Measurements from ENCODE around the gene COQ4. TPM values are rescaled to one million over a fixed set of nuclear protein-coding genes. Genes with fewer than 3 reads are reported as not detected.
A peak's percentile ranks its signal among the peaks of the same experiment; 100 is the strongest.

Gene COQ4
- total RNA-seq (10 to 100 TPM; 12.8 to 31.4 TPM), polyA plus RNA-seq (10 to 100 TPM; 36.2 to 53.3 TPM)

DNA sequence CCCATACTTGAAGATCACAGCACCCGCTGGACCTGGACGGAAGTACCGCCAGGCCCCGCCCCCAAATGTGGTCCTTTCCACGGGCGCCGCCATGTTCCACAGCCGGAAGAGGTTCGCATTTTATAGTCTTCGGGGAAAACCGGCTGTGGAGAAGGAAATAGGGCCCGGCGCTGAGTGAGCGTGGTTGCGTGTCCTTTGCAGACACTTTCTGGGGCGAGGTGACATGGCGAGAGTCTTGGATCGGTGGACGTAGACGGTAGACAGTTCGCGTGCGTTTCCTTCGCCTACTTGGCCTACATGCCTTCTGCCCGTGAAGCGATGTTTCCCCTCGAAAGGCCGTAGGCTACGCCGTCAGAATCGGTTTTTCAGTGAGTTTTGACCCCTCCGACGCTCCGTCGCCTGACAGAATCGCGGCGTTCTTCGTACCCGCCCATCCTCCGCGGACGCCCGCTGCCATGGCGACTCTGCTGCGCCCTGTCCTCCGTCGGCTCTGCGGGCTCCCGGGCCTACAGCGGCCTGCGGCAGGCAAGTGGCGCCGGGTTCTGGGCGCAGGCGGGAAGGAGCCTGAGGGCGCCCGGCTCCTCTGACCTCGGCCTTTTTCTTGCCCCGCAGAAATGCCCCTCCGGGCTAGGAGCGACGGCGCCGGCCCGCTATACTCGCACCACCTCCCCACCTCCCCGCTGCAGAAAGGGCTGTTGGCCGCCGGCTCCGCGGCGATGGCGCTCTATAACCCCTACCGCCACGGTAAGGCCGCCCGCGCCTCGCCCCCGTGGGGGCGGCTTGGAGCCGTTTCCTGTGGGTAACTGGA is at the start of gene COQ4, which contains the start of gene TRUB2:
Gene COQ4 (plus strand): TSS at position 436 of the 808 bp plus-strand sequence. CDS start 20 bp downstream, at position 456.
Gene TRUB2 (minus strand): TSS at position 44 of the 808 bp plus-strand sequence. CDS start 39 bp downstream, at position 5.
- under 1% methylated on average over 83 of the region's 83 CpGs for WGBS
- H3K36me3 ChIP-seq (ENCODE audit: control insufficient read depth in 4 of 4, insufficient read depth in 3 of 4, low read depth in 1 of 4, low read length in 3 of 4) = peaks cover 0 to 15% (median 2%) of the 10 kb centered on the region in 4 donors
- peak within 1 kb of the TSS; percentile 69 to 89 (median 75) for H3K4me3 ChIP-seq (ENCODE audit: low read depth in 1 of 3, low read length in 3 of 3)
- H3K27me3 ChIP-seq (ENCODE audit: control insufficient read depth in 4 of 4, insufficient read depth in 4 of 4, low read length in 3 of 4) = no peaks in the 10 kb centered on the region
- H3K4me1 ChIP-seq (ENCODE audit: control insufficient read depth in 4 of 4, insufficient read depth in 4 of 4, low read length in 3 of 4) = peaks cover 9 to 38% (median 31%) of the 10 kb centered on the region in 4 donors
- peak within 1 kb of the TSS; percentile 87 to 93 for H3K27ac ChIP-seq (ENCODE audit: low read depth in 1 of 2, low read length in 2 of 2)
- peak within 1 kb of the TSS; percentile 21 to 88 for H3K9ac ChIP-seq (ENCODE audit: low read depth in 1 of 2, low read length in 2 of 2)
- H3K9me3 ChIP-seq (ENCODE audit: control insufficient read depth in 4 of 4, low read length in 3 of 4) = no peaks in the 10 kb centered on the region
- DNase-seq (ENCODE audit: low spot score) = peak; percentile 91
- TF ChIP-seq, protein P1, sequence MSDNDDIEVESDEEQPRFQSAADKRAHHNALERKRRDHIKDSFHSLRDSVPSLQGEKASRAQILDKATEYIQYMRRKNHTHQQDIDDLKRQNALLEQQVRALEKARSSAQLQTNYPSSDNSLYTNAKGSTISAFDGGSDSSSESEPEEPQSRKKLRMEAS (IDR thresholded peaks at IDR 0.05) = peak; percentile 99
- peak; percentile 74 for TF ChIP-seq NR2F2 (IDR thresholded peaks at IDR 0.05)
- TF ChIP-seq, protein P2, sequence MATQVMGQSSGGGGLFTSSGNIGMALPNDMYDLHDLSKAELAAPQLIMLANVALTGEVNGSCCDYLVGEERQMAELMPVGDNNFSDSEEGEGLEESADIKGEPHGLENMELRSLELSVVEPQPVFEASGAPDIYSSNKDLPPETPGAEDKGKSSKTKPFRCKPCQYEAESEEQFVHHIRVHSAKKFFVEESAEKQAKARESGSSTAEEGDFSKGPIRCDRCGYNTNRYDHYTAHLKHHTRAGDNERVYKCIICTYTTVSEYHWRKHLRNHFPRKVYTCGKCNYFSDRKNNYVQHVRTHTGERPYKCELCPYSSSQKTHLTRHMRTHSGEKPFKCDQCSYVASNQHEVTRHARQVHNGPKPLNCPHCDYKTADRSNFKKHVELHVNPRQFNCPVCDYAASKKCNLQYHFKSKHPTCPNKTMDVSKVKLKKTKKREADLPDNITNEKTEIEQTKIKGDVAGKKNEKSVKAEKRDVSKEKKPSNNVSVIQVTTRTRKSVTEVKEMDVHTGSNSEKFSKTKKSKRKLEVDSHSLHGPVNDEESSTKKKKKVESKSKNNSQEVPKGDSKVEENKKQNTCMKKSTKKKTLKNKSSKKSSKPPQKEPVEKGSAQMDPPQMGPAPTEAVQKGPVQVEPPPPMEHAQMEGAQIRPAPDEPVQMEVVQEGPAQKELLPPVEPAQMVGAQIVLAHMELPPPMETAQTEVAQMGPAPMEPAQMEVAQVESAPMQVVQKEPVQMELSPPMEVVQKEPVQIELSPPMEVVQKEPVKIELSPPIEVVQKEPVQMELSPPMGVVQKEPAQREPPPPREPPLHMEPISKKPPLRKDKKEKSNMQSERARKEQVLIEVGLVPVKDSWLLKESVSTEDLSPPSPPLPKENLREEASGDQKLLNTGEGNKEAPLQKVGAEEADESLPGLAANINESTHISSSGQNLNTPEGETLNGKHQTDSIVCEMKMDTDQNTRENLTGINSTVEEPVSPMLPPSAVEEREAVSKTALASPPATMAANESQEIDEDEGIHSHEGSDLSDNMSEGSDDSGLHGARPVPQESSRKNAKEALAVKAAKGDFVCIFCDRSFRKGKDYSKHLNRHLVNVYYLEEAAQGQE (IDR thresholded peaks at IDR 0.05) = peak; percentile 69
- TF ChIP-seq, protein P3, sequence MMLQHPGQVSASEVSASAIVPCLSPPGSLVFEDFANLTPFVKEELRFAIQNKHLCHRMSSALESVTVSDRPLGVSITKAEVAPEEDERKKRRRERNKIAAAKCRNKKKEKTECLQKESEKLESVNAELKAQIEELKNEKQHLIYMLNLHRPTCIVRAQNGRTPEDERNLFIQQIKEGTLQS (IDR thresholded peaks at IDR 0.05) = peak; percentile 66
- peak; percentile 29 to 62 for TF ChIP-seq EGR1 (IDR thresholded peaks at IDR 0.05; ENCODE audit: low read depth in 2 of 2)
- TF ChIP-seq FOXA1 (IDR thresholded peaks at IDR 0.05) = peak; percentile 44
- TF ChIP-seq, protein P4, sequence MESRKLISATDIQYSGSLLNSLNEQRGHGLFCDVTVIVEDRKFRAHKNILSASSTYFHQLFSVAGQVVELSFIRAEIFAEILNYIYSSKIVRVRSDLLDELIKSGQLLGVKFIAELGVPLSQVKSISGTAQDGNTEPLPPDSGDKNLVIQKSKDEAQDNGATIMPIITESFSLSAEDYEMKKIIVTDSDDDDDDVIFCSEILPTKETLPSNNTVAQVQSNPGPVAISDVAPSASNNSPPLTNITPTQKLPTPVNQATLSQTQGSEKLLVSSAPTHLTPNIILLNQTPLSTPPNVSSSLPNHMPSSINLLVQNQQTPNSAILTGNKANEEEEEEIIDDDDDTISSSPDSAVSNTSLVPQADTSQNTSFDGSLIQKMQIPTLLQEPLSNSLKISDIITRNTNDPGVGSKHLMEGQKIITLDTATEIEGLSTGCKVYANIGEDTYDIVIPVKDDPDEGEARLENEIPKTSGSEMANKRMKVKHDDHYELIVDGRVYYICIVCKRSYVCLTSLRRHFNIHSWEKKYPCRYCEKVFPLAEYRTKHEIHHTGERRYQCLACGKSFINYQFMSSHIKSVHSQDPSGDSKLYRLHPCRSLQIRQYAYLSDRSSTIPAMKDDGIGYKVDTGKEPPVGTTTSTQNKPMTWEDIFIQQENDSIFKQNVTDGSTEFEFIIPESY (IDR thresholded peaks at IDR 0.05) = peak; percentile 95
- TF ChIP-seq RAD21 (IDR thresholded peaks at IDR 0.05) = peak; percentile 19 to 24
- TF ChIP-seq HNF4G (IDR thresholded peaks at IDR 0.05) = no peak
- TF ChIP-seq TAF1 (conservative IDR thresholded peaks at IDR 0.05) = no peak
- TF ChIP-seq FOXA2 (IDR thresholded peaks at IDR 0.05) = no peak
- TF ChIP-seq GABPA (IDR thresholded peaks at IDR 0.05 in 1 of 2, conservative IDR thresholded peaks at IDR 0.05 in 1 of 2) = peak; percentile 97 to 99
- TF ChIP-seq, protein P5, sequence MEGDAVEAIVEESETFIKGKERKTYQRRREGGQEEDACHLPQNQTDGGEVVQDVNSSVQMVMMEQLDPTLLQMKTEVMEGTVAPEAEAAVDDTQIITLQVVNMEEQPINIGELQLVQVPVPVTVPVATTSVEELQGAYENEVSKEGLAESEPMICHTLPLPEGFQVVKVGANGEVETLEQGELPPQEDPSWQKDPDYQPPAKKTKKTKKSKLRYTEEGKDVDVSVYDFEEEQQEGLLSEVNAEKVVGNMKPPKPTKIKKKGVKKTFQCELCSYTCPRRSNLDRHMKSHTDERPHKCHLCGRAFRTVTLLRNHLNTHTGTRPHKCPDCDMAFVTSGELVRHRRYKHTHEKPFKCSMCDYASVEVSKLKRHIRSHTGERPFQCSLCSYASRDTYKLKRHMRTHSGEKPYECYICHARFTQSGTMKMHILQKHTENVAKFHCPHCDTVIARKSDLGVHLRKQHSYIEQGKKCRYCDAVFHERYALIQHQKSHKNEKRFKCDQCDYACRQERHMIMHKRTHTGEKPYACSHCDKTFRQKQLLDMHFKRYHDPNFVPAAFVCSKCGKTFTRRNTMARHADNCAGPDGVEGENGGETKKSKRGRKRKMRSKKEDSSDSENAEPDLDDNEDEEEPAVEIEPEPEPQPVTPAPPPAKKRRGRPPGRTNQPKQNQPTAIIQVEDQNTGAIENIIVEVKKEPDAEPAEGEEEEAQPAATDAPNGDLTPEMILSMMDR (IDR thresholded peaks at IDR 0.05; ENCODE audit: low read depth, low read length, missing input control) = no peak
- no peak for TF ChIP-seq JUND (IDR thresholded peaks at IDR 0.05)
- peak; percentile 99 for TF ChIP-seq YY1 (IDR thresholded peaks at IDR 0.05)
- peak; percentile 64 for TF ChIP-seq SP1 (IDR thresholded peaks at IDR 0.05)
- TF ChIP-seq HNF4A (conservative IDR thresholded peaks at IDR 0.05) = peak; percentile 28 to 33
- peak; percentile 42 to 69 for TF ChIP-seq RXRA (IDR thresholded peaks at IDR 0.05)
